Prostate gland (tissue), 2 donors: ENCODE results near the gene FYTTD1.

ENCODE experiments used
- POLR2A ChIP-seq: fragments of 450-650 bp; IDR thresholded peaks from one replicate; pipeline ENCODE4 v1.6.1; 2016; ENCODE audit warnings: antibody characterized with exemption, mild to moderate bottlenecking
- POLR2AphosphoS5 ChIP-seq: sonication (generic); formaldehyde crosslinking; IDR thresholded peaks from one replicate; pipeline ENCODE4 v1.6.1; 2017; ENCODE audit warnings: antibody characterized with exemption
- TF ChIP-seq, protein P1 (sequence below), 4 experiments: fragments of 200-600 bp in 2 of 4; fragments of 450-650 bp in 2 of 4; sonication (generic) in 2 of 4; IDR thresholded peaks; 1 replicate in 3 of 4; 2 replicates in 1 of 4; pipeline ENCODE4 v1.5.1; 2016 to 2019; ENCODE audit warnings: antibody characterized with exemption in 4 of 4, mild to moderate bottlenecking in 2 of 4, moderate library complexity in 2 of 4

DNA sequence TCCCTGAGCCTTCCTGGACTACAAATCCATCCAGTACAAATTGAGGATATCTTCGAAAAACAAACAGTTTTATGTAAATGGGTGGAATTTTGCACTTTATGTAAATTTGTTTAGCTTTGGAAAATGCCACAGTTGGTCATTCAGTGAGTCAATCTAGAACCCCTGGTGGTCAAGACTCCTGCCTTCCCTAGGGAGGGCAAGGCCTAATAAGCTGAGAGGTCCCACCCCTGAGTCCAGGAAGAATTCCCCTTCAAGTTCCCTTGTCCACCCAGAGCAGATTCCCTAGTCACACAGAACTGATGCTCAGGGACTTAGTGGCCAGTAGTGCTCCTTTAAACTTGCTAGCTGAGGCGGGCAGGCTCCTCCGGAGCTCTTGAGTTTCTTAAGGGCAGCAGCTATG is 6.9 kb upstream of the FYTTD1 start:
- TF ChIP-seq, protein P1, sequence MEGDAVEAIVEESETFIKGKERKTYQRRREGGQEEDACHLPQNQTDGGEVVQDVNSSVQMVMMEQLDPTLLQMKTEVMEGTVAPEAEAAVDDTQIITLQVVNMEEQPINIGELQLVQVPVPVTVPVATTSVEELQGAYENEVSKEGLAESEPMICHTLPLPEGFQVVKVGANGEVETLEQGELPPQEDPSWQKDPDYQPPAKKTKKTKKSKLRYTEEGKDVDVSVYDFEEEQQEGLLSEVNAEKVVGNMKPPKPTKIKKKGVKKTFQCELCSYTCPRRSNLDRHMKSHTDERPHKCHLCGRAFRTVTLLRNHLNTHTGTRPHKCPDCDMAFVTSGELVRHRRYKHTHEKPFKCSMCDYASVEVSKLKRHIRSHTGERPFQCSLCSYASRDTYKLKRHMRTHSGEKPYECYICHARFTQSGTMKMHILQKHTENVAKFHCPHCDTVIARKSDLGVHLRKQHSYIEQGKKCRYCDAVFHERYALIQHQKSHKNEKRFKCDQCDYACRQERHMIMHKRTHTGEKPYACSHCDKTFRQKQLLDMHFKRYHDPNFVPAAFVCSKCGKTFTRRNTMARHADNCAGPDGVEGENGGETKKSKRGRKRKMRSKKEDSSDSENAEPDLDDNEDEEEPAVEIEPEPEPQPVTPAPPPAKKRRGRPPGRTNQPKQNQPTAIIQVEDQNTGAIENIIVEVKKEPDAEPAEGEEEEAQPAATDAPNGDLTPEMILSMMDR (IDR thresholded peaks at IDR 0.05) = no peak
- TF ChIP-seq POLR2AphosphoS5 (no peak), POLR2A (no peak)
